T47D (cell line): ENCODE data around the gene SLC22A1.

Experiments used
- DNase-seq, 2 experiments: peaks; one replicate each; pipeline versions ENCODE4 v3.0.0 to v3.0.0-alpha.2; 2011 to 2012; ENCODE audit warnings: low read depth in 1 of 2, low spot score in 1 of 2
- JUND ChIP-seq: IDR thresholded peaks from 2 replicates; pipeline ENCODE4 v1.6.1; 2012; ENCODE audit warnings: low read depth
- in situ Hi-C: cut with HindIII; loops from 2 replicates; pipeline ENCODE4 v1.10.0; 2016; ENCODE audit warnings: low sequenced_read_pairs, low pct_unique_long_range_greater_than_20kb

SLC22A1 gene

GRCh38 chr6:160190973-160191372 lies 69.4 kb downstream of the SLC22A1 start:
- TF ChIP-seq JUND = no peak
- DNase-seq = no peak
- in situ Hi-C loops = no loop called here

GRCh38 chr6:160192840-160193239 lies 71.2 kb downstream of the SLC22A1 start:
- in situ Hi-C loops = no loop called here
- TF ChIP-seq JUND = no peak
- DNase-seq = no peak

GRCh38 chr6:160194808-160195207 lies 73.2 kb downstream of the SLC22A1 start:
- DNase-seq = no peak
- in situ Hi-C loops = no loop called here

GRCh38 chr6:160197662-160198061 lies 76.0 kb downstream of the SLC22A1 start:
- DNase-seq = no peak
- no peak for TF ChIP-seq JUND
- in situ Hi-C loops = no loop called here

More at GRCh38 chr6:160194808-160195207, 73.2 kb downstream of the SLC22A1 start:
- TF ChIP-seq JUND = no peak

GRCh38 chr6:160198606-160199211 lies 77.1 kb downstream of the SLC22A1 start:
- TF ChIP-seq JUND = no peak
- no peak for DNase-seq
- in situ Hi-C loops = no loop called here

GRCh38 chr6:160201061-160201460 lies 79.4 kb downstream of the SLC22A1 start:
- no peak for DNase-seq
- no peak for TF ChIP-seq JUND
- in situ Hi-C loops = no loop called here

- in situ Hi-C loops = no loop called here
- DNase-seq = no peak
- TF ChIP-seq JUND = no peak
Measured at GRCh38 chr6:160202411-160202810, 80.8 kb downstream of the SLC22A1 start.

GRCh38 chr6:160203076-160203475 lies 81.5 kb downstream of the SLC22A1 start:
- TF ChIP-seq JUND = no peak
- in situ Hi-C loops = no loop called here

GRCh38 chr6:160203522-160203921 lies 81.9 kb downstream of the SLC22A1 start:
- in situ Hi-C loops = no loop called here

More at GRCh38 chr6:160203076-160203475, 81.5 kb downstream of the SLC22A1 start:
- DNase-seq = no peak

GRCh38 chr6:160203953-160204352 lies 82.3 kb downstream of the SLC22A1 start:
- in situ Hi-C loops = no loop called here
- DNase-seq = no peak
- no peak for TF ChIP-seq JUND

More at GRCh38 chr6:160203522-160203921, 81.9 kb downstream of the SLC22A1 start:
- TF ChIP-seq JUND = no peak
- DNase-seq = no peak

GRCh38 chr6:160204710-160205109 lies 83.1 kb downstream of the SLC22A1 start:
- DNase-seq = no peak
- in situ Hi-C loops = no loop called here
- no peak for TF ChIP-seq JUND

GRCh38 chr6:160207618-160208017 lies 86.0 kb downstream of the SLC22A1 start:
- no peak for DNase-seq
- in situ Hi-C loops = no loop called here
- TF ChIP-seq JUND = no peak
